Loucy (cell line): ENCODE data around the gene NRF1.

Source experiments
- H2AFZ ChIP-seq: fragments of 200-600 bp; sonication (generic); 2 replicates; pipeline ENCODE4 v1.6.0; 2016; ENCODE audit warnings: antibody characterized with exemption, mild to moderate bottlenecking, low read length, moderate library complexity
- H3F3A ChIP-seq: fragments of 200-600 bp; 2 replicates; pipeline ENCODE4 v1.6.0; 2016; ENCODE audit warnings: antibody characterized with exemption, low read depth, mild to moderate bottlenecking
- H3K27me3 ChIP-seq: fragments of 200-600 bp; sonication (generic); 2 replicates; pipeline ENCODE4 v1.6.1; 2014; ENCODE audit warnings: low read length, mild to moderate bottlenecking; ENCODE audit not compliant: insufficient read depth, poor library complexity, severe bottlenecking
- H3K36me3 ChIP-seq: fragments of 200-600 bp; sonication (generic); 2 replicates; pipeline ENCODE4 v1.6.1; 2016; ENCODE audit warnings: low read length; ENCODE audit not compliant: insufficient read depth
- H3K4me1 ChIP-seq: fragments of 200-600 bp; sonication (generic); 2 replicates; pipeline ENCODE4 v1.5.1; 2014; ENCODE audit warnings: low read length, mild to moderate bottlenecking; ENCODE audit not compliant: insufficient read depth, poor library complexity, severe bottlenecking
- H3K4me2 ChIP-seq: fragments of 200-600 bp; sonication (generic); 2 replicates; pipeline ENCODE4 v1.6.0; 2014; ENCODE audit warnings: antibody characterized with exemption, low read length, low read depth, mild to moderate bottlenecking; ENCODE audit not compliant: poor library complexity, severe bottlenecking
- H3K4me3 ChIP-seq: fragments of 200-600 bp; sonication (generic); 2 replicates; pipeline ENCODE4 v1.5.1; 2014; ENCODE audit warnings: low read length, mild to moderate bottlenecking, mixed read lengths; ENCODE audit not compliant: poor library complexity, severe bottlenecking
- H3K79me2 ChIP-seq: fragments of 200-600 bp; sonication (generic); 2 replicates; pipeline ENCODE4 v1.6.1; 2014; ENCODE audit warnings: low read length; ENCODE audit not compliant: insufficient read depth
- H3K9ac ChIP-seq: fragments of 200-600 bp; sonication (generic); 2 replicates; pipeline ENCODE4 v1.6.0; 2014; ENCODE audit warnings: mild to moderate bottlenecking, low read depth, low read length, moderate library complexity; ENCODE audit not compliant: poor library complexity, severe bottlenecking
- H3K9me2 ChIP-seq: fragments of 200-600 bp; sonication (generic); replicated peaks from 2 replicates; pipeline ENCODE4 v1.6.1; 2016; ENCODE audit warnings: low read depth, low read length, mixed read lengths
- H3K9me3 ChIP-seq: fragments of 200-600 bp; sonication (generic); 2 replicates; pipeline ENCODE4 v1.6.1; 2014; ENCODE audit warnings: mild to moderate bottlenecking, antibody characterized with exemption, low read length, low read depth; ENCODE audit not compliant: insufficient read depth
- H4K20me1 ChIP-seq: fragments of 200-600 bp; sonication (generic); 2 replicates; pipeline ENCODE4 v1.6.0; 2014; ENCODE audit warnings: antibody characterized with exemption, low read length, mild to moderate bottlenecking; ENCODE audit not compliant: insufficient read depth, poor library complexity, severe bottlenecking
- CTCF ChIP-seq: fragments of 200-600 bp; sonication (generic); conservative IDR thresholded peaks from 2 replicates; pipeline ENCODE4 v1.5.1; 2014; ENCODE audit warnings: mild to moderate bottlenecking, antibody characterized with exemption, low read length
- EZH2phosphoT487 ChIP-seq: fragments of 200-600 bp; IDR thresholded peaks from 2 replicates; pipeline ENCODE4 v1.6.1; 2018; ENCODE audit warnings: antibody characterized with exemption, mild to moderate bottlenecking, moderate library complexity, borderline replicate concordance

The NRF1 gene

GRCh38 chr7:129751916-129752315 lies 140.4 kb downstream of the NRF1 start:
- H3K9me2 ChIP-seq: no peaks in the 10 kb centered on the region
- no peak overlapping the region for H3K4me3 ChIP-seq
- no peak overlapping the region for H3K4me2 ChIP-seq
- peaks cover 40% of the 10 kb centered on the region; the same call in 1 of the 2 replicates for H3K36me3 ChIP-seq
- H3K79me2 ChIP-seq: no peaks in the 10 kb centered on the region
- H3K9ac ChIP-seq: no peak overlapping the region
- H4K20me1 ChIP-seq: no peaks in the 10 kb centered on the region
- no peak for TF ChIP-seq EZH2phosphoT487
- TF ChIP-seq CTCF: no peak
- H3K27me3 ChIP-seq: no peaks in the 10 kb centered on the region
- H2AFZ ChIP-seq: no peak overlapping the region
- H3F3A ChIP-seq: no peaks in the 10 kb centered on the region
- no peaks in the 10 kb centered on the region for H3K4me1 ChIP-seq
- H3K9me3 ChIP-seq: no peaks in the 10 kb centered on the region

- no peak for TF ChIP-seq CTCF
- TF ChIP-seq EZH2phosphoT487: no peak
- H3K4me3 ChIP-seq: no peak overlapping the region
These were observed 141.2 kb downstream of the NRF1 start for GRCh38 chr7:129752760-129753159.

GRCh38 chr7:129754406-129754805 lies 142.9 kb downstream of the NRF1 start:
- Histone ChIP-seq H3K9me2 (no peaks in the 10 kb centered on the region), H3F3A (no peaks in the 10 kb centered on the region), H4K20me1 (no peaks in the 10 kb centered on the region), H3K79me2 (no peaks in the 10 kb centered on the region), H3K9ac (no peak overlapping the region), H2AFZ (no peak overlapping the region), H3K4me2 (no peak overlapping the region), H3K36me3 (peaks cover 28% of the 10 kb centered on the region; the same call in 1 of the 2 replicates), H3K4me3 (no peak overlapping the region), H3K9me3 (no peaks in the 10 kb centered on the region), H3K4me1 (no peaks in the 10 kb centered on the region), H3K27me3 (no peaks in the 10 kb centered on the region)
- TF ChIP-seq EZH2phosphoT487: no peak
- no peak for TF ChIP-seq CTCF

More at GRCh38 chr7:129752760-129753159, 141.2 kb downstream of the NRF1 start:
- Histone ChIP-seq H2AFZ (no peak overlapping the region), H3K9me2 (no peaks in the 10 kb centered on the region), H3K4me2 (no peak overlapping the region), H3F3A (no peaks in the 10 kb centered on the region), H3K79me2 (no peaks in the 10 kb centered on the region), H3K36me3 (peaks cover 34% of the 10 kb centered on the region; the same call in 1 of the 2 replicates), H4K20me1 (no peaks in the 10 kb centered on the region), H3K9ac (no peak overlapping the region), H3K27me3 (no peaks in the 10 kb centered on the region), H3K4me1 (no peaks in the 10 kb centered on the region), H3K9me3 (no peaks in the 10 kb centered on the region)
